Right cardiac atrium (tissue), 5 donors: ENCODE data around the gene NCAPD3. TPM values are rescaled to one million over a fixed set of nuclear protein-coding genes. Genes with fewer than 3 reads are reported as not detected.
A peak's percentile ranks its signal among the peaks of the same experiment; 100 is the strongest.
"Not testable (repeated sequence)": the region's sequence is repeated elsewhere in the genome, so short reads cannot be mapped to it uniquely, and the experiment has no call there.

Source experiments
- ATAC-seq, 2 donors: fragments of 200-7000 bp; cut with Tn5 transposase; one replicate each; pipeline versions ENCODE4 v1.8.0 to v1.9.1; 2020; ENCODE audit warnings: moderate library complexity in 2 of 2, mild to moderate bottlenecking in 1 of 2
- DNase-seq, 3 donors: peaks; one replicate each; pipeline ENCODE4 v3.0.0-alpha.2; 2020
- H3K27ac ChIP-seq: one replicate; pipeline ENCODE4 v1.5.1; 2013; ENCODE audit warnings: mild to moderate bottlenecking, low read length, control low read depth, moderate library complexity
- H3K27me3 ChIP-seq: one replicate; pipeline ENCODE4 v1.6.1; 2013; ENCODE audit not compliant: control insufficient read depth, insufficient read depth
- H3K4me1 ChIP-seq: one replicate; pipeline ENCODE4 v1.6.1; 2013; ENCODE audit warnings: low read length; ENCODE audit not compliant: control insufficient read depth, insufficient read depth
- H3K4me3 ChIP-seq: one replicate; pipeline ENCODE4 v1.5.1; 2013; ENCODE audit warnings: low read length, control low read depth
- H3K9me3 ChIP-seq: one replicate; pipeline ENCODE4 v1.6.1; 2013; ENCODE audit warnings: low read length; ENCODE audit not compliant: control insufficient read depth
- WGBS: extraction: QIAGEN DNeasy Blood & Tissue Kit; methylation state at CpG from one replicate; pipeline ENCODE4 v1.1.7; 2013; 5-methylcytosine and 5-hydroxymethylcytosine counted together
- intact Hi-C, 4 donors: fragments of 100-400 bp; cut with DNase I; formaldehyde crosslinking; loops; one replicate each; pipeline versions ENCODE4 v1.11.0 to v1.14.0; 2022 to 2023
- polyA plus RNA-seq: library from polyadenylated mRNA; stranded (reverse); fragments of 200-250 nt; gene quantifications from one replicate; pipeline ENCODE4 v1.2.3, GENCODE V29; 2013
- total RNA-seq, 4 donors: library from RNA; stranded (reverse); fragmentation: NEBNext Ultra II Directional; extraction: Animal tissue kit (Norgen Biotek cat#: 25700); gene quantifications; one replicate each; pipeline ENCODE4 v1.2.1, GENCODE V29; 2021
- donor health status: healthy with polysubstance abuse.
- donor health status: DM: no; HTN: yes; CAD: no.
- donor health status: DM: no; HTN: no; CAD: no.
- donor health status: DM: no; HTN: yes; CAD: no; lungs with severe emphysema.
- donor health status: DM: yes; HTN: yes; CAD: no.

The NCAPD3 gene
- total and polyA plus RNA-seq, 5 donors, result 5.4 to 11.1 (median 9.6) TPM

DNA sequence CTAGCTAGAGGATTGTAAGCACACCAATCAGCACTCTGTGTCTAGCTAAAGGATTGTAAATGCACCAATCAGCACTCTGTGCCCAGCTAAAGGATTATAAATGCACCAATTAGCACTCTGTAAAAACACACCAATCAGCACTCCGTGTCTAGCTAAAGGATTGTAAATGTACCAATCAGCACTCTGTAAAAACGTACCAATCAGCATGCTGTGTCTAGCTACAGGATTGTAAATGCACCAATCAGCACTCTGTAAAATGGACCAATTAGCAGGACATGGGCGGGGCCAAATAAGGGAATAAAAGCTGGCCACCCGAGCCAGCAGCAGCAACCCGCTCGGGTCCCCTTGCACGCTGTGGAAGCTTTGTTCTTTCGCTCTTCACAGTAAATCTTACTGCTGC is 35.7 kb downstream of the NCAPD3 start:
- intact Hi-C loops, H3K4me1 ChIP-seq, DNase-seq, H3K27me3 ChIP-seq, H3K4me3 ChIP-seq, H3K27ac ChIP-seq, ATAC-seq, H3K9me3 ChIP-seq: not testable (repeated sequence)
- WGBS, result 97% methylated on average over 8 of the region's 8 CpGs

DNA sequence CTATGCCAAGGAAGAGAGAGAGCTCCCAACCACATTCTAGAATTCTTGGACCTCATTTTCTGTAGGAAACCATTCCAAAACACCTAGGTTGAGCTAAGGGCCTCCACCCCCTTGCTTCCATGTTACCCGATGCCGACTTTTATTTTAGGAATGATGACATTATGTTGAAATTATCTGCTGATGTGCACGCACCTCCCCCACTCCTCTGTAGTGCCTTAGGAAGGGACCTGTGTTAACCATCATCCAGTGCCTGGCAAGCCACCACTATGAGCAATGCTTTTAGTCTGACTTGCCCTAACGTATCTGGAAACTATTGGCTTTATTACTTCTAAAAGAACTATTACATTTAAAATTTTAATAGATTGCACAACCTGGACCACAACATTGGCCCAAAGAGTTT is 42.1 kb downstream of the NCAPD3 start:
- 74% methylated on average over 4 of the region's 4 CpGs for WGBS
- Histone ChIP-seq H3K27ac (no peak overlapping the region), H3K4me3 (no peak overlapping the region), H3K27me3 (no peaks in the 10 kb centered on the region), H3K9me3 (no peaks in the 10 kb centered on the region), H3K4me1 (no peaks in the 10 kb centered on the region)
- intact Hi-C loops, result no loop called here
- DNase-seq (no peak), ATAC-seq (no peak)

DNA sequence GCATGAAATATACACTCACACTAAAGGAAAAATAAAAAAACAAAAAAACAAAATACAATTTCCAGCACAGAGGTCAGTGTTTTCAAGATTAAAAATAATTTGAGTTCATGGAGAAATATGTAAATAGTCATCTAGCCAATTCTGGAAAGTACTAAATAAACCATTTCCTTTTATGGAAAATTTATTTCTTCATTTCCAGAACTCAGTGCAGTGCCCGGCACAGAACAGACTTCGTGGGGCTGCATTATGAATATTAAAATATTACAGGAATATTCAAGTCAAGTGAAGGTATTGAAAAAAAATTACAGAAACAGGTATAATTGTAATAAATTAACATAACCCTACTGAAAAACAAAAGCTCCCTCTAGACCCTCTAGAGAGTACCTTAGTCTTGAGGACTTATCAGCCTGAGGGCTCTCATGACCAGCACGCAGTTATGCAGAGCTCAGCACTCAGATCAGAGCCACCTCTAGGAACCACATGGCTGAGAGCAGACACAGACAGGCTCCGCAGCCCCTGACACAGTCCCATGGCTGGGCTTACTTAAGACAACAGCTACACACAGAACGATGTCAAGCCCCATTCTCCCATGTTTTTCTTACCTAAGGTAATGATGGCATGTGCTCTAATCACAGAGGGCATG is 45.6 kb downstream of the NCAPD3 start:
- 65% methylated on average over 5 of the region's 5 CpGs for WGBS
- H3K4me3 ChIP-seq, result no peak overlapping the region
- peak in 1 of 2 donors; percentile 49 for ATAC-seq
- H3K27ac ChIP-seq, result no peak overlapping the region
- no peak for DNase-seq
- intact Hi-C loops, result no loop called here
- H3K4me1 ChIP-seq, result no peaks in the 10 kb centered on the region
- H3K9me3 ChIP-seq, result no peaks in the 10 kb centered on the region
- no peaks in the 10 kb centered on the region for H3K27me3 ChIP-seq

DNA sequence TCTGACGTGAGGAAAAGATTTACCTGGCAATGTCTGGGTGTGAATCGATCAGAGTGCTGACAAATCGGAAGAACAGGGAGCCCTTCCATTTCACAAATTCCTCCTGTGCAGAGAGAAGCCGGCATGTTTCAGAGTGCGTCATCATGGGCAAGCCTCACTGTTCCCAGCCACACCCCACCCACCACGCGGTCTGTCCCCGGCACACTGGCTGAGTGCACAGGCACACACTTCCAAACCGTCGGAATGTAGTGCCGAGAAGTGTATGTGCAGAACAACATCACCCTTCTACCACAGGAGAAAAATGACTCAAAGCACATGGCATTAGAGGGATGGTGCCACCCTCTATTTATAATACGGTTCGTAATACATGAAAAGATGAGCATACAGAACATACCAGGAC is 47.5 kb downstream of the NCAPD3 start:
- 90% methylated on average over 13 of the region's 13 CpGs for whole genome bisulfite sequencing
- ATAC-seq (no peak), DNase-seq (no peak)
- no peak overlapping the region for H3K27ac ChIP-seq
- intact Hi-C loops, result no loop called here
- H3K4me1 ChIP-seq, result no peaks in the 10 kb centered on the region
- no peaks in the 10 kb centered on the region for H3K9me3 ChIP-seq
- H3K27me3 ChIP-seq, result no peaks in the 10 kb centered on the region
- no peak overlapping the region for H3K4me3 ChIP-seq

DNA sequence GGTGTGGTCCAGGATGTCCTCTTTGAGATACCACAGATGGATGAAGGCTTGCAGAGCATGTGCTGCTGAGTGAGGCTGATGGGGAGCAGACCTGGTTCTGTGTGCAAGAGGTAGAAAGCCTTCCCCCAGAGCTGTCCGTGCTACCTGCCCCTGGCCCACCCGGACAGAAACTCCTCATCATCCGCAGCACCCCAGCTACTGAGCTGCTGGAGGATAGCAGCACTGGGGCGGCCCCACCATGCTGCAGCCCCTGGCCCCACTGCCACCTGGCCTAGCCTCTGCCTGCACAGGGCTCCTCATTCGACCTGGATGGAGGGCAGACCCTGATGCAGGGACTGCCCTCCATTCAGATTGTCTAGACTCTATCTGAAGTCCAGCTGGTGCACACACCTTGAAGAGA is 50.5 kb downstream of the NCAPD3 start:
- intact Hi-C loops, result no loop called here
- no peak overlapping the region for H3K27ac ChIP-seq
- H3K4me3 ChIP-seq, result no peak overlapping the region
- ATAC-seq (no peak), DNase-seq (no peak)
- H3K4me1 ChIP-seq, result no peaks in the 10 kb centered on the region
- H3K27me3 ChIP-seq, result no peaks in the 10 kb centered on the region
- 96% methylated on average over 5 of the region's 5 CpGs for WGBS
- H3K9me3 ChIP-seq, result no peaks in the 10 kb centered on the region

DNA sequence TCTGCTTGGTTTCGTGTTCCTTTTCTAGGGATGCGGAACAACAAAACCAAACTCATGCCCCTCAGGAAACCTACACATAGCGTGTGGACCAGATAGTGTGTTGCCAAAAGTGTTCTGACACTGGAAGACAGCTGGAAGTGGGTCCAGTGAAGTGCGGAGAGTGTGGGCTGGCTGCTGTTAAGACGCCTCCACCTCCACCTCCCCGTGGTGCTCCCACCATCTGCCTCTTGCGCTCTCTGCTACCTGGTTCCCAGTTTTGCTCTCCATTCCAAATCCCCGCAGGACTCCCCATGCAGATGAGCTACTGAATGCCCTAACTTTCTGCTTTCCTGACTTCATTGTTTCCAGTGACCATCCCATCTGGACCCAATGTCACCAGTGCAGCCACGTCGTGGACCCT is 51.8 kb downstream of the NCAPD3 start:
- H3K27me3 ChIP-seq, result no peaks in the 10 kb centered on the region
- intact Hi-C loops, result no loop called here
- no peaks in the 10 kb centered on the region for H3K9me3 ChIP-seq
- DNase-seq (no peak), ATAC-seq (no peak)
- H3K4me1 ChIP-seq, result no peaks in the 10 kb centered on the region
- H3K27ac ChIP-seq, result no peak overlapping the region
- 96% methylated on average over 10 of the region's 10 CpGs for WGBS
- no peak overlapping the region for H3K4me3 ChIP-seq

DNA sequence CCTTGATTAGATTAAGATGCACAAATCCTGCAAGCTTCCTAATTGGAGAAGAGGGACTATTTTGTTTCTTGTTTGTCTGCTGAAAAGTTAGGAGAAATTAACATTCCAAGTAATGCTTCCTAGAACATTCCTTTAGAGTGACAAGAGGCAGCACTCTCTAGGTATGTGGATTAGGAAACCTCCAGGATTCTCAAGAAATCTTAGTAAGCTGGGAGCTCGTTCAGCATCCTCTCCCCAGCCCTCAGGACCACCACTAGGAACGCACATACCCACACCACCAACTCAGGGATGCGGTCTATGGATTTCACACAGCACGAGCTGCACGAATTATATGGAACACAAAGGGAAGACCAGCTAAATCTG is 52.9 kb downstream of the NCAPD3 start:
- intact Hi-C loops, result no loop called here
- no peaks in the 10 kb centered on the region for H3K27me3 ChIP-seq
- 96% methylated on average over 5 of the region's 5 CpGs for WGBS
- no peaks in the 10 kb centered on the region for H3K9me3 ChIP-seq
- DNase-seq (no peak), ATAC-seq (no peak)
- H3K4me1 ChIP-seq, result no peaks in the 10 kb centered on the region
- H3K27ac ChIP-seq, result no peak overlapping the region
- H3K4me3 ChIP-seq, result no peak overlapping the region

DNA sequence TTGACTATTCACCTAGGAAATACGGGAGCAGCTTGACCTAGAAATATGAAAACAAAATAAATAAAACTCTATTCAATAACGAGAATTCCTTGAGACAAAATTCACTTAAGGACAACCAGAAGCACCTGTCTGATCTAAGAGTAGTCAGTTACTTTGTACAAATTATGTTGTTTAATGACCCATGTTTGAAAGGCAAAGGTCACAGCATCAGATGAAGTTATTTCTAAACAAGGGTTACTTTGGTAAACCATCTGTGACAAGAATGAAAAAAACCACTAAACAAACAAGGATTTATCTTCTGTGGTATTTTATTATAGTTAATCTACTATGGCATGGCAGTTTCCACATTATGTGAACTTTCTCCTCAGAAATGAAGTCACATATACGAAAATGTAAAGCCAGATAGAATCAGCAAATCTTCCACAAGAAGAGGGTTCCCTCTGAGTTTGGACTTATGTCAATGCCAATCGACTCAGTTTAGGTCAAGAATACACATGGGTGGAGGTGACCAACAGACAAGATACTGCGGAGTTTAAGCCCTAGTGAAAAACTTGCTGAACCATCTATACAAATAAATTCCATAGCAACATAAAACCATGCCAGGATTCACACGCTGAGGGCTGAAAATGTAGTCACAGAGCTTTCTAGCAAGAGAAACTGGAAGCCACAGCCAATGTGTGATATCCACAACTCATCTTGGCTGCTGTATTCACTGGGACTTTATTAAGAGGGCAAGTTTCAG is 53.4 kb downstream of the NCAPD3 start:
- Histone ChIP-seq H3K9me3 (no peaks in the 10 kb centered on the region), H3K27ac (no peak overlapping the region), H3K4me1 (no peaks in the 10 kb centered on the region), H3K4me3 (no peak overlapping the region), H3K27me3 (no peaks in the 10 kb centered on the region)
- intact Hi-C loops, result no loop called here
- ATAC-seq (no peak), DNase-seq (no peak)
- WGBS, result 91% methylated on average over 6 of the region's 6 CpGs

DNA sequence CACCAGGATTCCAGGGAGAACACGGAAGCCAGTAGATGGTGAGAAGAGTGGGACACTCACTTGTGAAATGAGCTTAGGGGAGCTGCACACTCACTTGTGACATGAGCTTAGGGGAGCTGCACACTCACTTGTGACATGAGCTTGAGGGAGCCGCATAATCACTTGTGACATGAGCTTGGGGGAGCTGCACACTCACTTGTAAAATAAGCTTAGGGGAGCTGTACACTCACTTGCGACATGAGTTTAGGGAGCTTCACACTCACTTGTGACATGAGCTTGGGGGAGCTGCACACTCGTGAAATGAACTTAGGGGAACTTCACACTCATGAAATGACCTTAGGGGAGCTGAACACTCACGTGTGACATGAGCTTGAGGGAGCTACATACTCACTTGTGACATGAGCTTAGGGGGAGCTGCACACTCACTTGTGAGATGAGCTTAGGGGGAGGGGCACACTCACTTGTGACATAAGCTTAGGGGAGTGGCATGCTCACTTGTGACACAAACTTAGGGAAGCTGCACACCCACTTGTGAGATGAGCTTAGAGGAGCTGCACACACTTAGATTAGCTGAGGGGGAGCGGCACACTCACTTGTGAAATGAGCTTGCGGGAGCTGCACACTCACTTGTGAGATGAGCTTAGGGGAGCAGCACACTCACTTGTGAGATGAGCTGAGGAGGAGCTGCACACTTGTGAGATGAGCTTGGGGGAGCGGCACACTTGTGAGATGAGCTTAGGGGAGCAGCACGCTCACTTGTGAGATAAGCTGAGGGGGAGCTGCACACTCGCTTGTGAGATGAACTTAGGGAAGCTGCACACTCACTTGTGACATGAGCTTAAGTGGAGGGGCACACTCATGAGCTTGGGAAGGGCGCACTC is 59.0 kb downstream of the NCAPD3 start:
- WGBS, result 96% methylated on average over 11 of the region's 11 CpGs
- H3K27me3 ChIP-seq, result no peaks in the 10 kb centered on the region
- no peaks in the 10 kb centered on the region for H3K9me3 ChIP-seq
- DNase-seq, result no peak
- no peak overlapping the region for H3K4me3 ChIP-seq
- no peak for ATAC-seq
- intact Hi-C loops, result no loop called here
- no peak overlapping the region for H3K27ac ChIP-seq
- no peaks in the 10 kb centered on the region for H3K4me1 ChIP-seq

DNA sequence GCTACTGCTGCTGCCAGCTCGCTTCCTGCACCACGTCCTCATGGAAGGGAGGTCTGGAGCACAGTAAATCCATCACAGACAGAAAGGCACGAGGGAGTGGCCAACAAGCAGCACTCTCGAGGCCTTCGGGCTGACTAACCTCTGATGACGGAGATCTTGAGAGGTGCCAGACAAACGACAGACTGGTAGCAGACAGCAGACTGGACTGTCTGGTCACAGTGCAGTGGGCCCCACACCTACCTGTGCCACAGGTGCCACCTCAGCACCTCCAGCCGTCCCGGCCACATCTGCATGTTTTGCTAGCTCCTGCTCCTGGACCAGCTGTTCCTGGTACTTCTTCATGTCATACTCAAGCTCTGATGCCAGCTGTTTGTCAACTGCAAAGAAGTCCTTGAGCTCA is 64.1 kb downstream of the NCAPD3 start:
- ATAC-seq (no peak), DNase-seq (no peak)
- intact Hi-C loops, result no loop called here
- no peak overlapping the region for H3K27ac ChIP-seq
- H3K27me3 ChIP-seq, result no peaks in the 10 kb centered on the region
- H3K9me3 ChIP-seq, result no peaks in the 10 kb centered on the region
- H3K4me3 ChIP-seq, result no peak overlapping the region
- no peaks in the 10 kb centered on the region for H3K4me1 ChIP-seq
- 93% methylated on average over 9 of the region's 9 CpGs for WGBS

DNA sequence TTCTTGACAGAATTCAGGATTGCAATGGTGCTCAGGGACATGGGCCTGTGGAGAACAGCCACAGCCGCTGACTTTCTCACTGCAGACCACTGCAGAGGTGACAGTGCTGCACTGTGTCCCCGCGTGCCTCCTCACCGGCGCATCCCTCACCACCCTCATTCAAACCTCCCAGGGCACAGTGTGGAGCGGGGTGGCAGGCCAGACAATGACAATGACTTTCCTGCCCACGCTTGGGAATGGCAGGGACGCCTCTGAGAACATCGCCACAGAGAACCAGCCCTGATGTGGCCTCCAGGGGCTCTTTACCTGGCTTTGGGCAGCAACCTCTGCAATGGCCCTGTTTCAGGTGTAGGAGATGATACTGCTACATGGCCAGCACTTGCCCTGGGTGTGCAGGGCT is 65.7 kb downstream of the NCAPD3 start:
- DNase-seq, result no peak

More for the DNA sequence above, 65.7 kb downstream of the NCAPD3 start:
- WGBS, result 97% methylated on average over 9 of the region's 9 CpGs
- Histone ChIP-seq H3K9me3 (no peaks in the 10 kb centered on the region), H3K4me3 (no peak overlapping the region), H3K4me1 (no peaks in the 10 kb centered on the region), H3K27me3 (no peaks in the 10 kb centered on the region), H3K27ac (no peak overlapping the region)
- ATAC-seq, result no peak
- intact Hi-C loops, result no loop called here
